MM.1S (cell line): Measurements from ENCODE around the gene NPEPL1.

Experiments
- CTCF ChIP-seq: fragments of 300-600 bp; sonication (generic); IDR thresholded peaks from 2 replicates; pipeline ENCODE4 v1.5.1; 2016; ENCODE audit warnings: antibody characterized with exemption, low read length, mixed read lengths
- EZH2 ChIP-seq: fragments of 300-600 bp; sonication (generic); optimal IDR thresholded peaks from 2 replicates; pipeline ENCODE3; 2017; ENCODE audit warnings: low read depth, mild to moderate bottlenecking, antibody characterized with exemption, low read length, mixed read lengths
- EZH2phosphoT487 ChIP-seq: fragments of 300-600 bp; sonication (generic); IDR thresholded peaks from 2 replicates; pipeline ENCODE4 v1.6.1; 2018; ENCODE audit warnings: antibody characterized with exemption, low read length

- no peak for TF ChIP-seq CTCF
- TF ChIP-seq EZH2 = no peak
- no peak for TF ChIP-seq EZH2phosphoT487
These were observed 35.8 kb upstream of the NPEPL1 start for GRCh38 chr20:58656831-58657230.
